Spleen (tissue), 11 donors: ENCODE data around the gene ELFN2. TPM values are rescaled to one million over a fixed set of nuclear protein-coding genes. Genes with fewer than 3 reads are reported as not detected.

ENCODE experiments used
- DNase-seq: peaks from one replicate; pipeline ENCODE4 v3.0.0-alpha.2; 2020
- H3K27ac ChIP-seq, 8 donors: fragments of 200-600 bp; sonication (generic) in 7 of 8; 1 replicate in 4 of 8; 2 replicates in 4 of 8; pipeline versions ENCODE4 v1.5.0 to v1.8.0; 2016 to 2021; ENCODE audit warnings: inconsistent platforms in 4 of 8, mild to moderate bottlenecking in 4 of 8, moderate library complexity in 1 of 8
- H3K27me3 ChIP-seq, 7 donors: fragments of 200-600 bp; sonication (generic) in 6 of 7; replicated peaks in 1 of 7; 1 replicate in 4 of 7; 2 replicates in 3 of 7; pipeline versions ENCODE4 v1.5.0 to v1.8.0; 2016 to 2021; ENCODE audit warnings: inconsistent platforms in 3 of 7, mild to moderate bottlenecking in 1 of 7
- H3K36me3 ChIP-seq, 6 donors: fragments of 200-600 bp; sonication (generic) in 5 of 6; 1 replicate in 4 of 6; 2 replicates in 2 of 6; pipeline versions ENCODE4 v1.5.0 to v1.8.0; 2016 to 2021; ENCODE audit warnings: inconsistent platforms in 2 of 6
- H3K4me1 ChIP-seq, 6 donors: fragments of 200-600 bp; sonication (generic) in 5 of 6; 1 replicate in 3 of 6; 2 replicates in 3 of 6; pipeline versions ENCODE4 v1.5.0 to v1.8.0; 2016 to 2021; ENCODE audit warnings: inconsistent platforms in 3 of 6
- H3K4me3 ChIP-seq, 8 donors: fragments of 200-600 bp; sonication (generic) in 7 of 8; 1 replicate in 4 of 8; 2 replicates in 4 of 8; pipeline versions ENCODE4 v1.5.0 to v1.8.0; 2016 to 2021; ENCODE audit warnings: inconsistent platforms in 4 of 8, mild to moderate bottlenecking in 4 of 8, moderate library complexity in 2 of 8
- H3K9me3 ChIP-seq, 8 donors: fragments of 200-600 bp; sonication (generic) in 7 of 8; 1 replicate in 4 of 8; 2 replicates in 4 of 8; pipeline versions ENCODE4 v1.5.0 to v1.8.0; 2016 to 2021; ENCODE audit warnings: inconsistent platforms in 4 of 8
- CTCF ChIP-seq, 11 experiments: fragments of 200-600 bp in 7 of 11; fragments of 450-650 bp in 4 of 11; sonication (generic) in 4 of 11; IDR thresholded peaks in 8 of 11; conservative IDR thresholded peaks in 3 of 11; 1 replicate in 7 of 11; 2 replicates in 4 of 11; pipeline versions ENCODE4 v1.4.0 to v1.8.0; 2016 to 2021; ENCODE audit warnings: antibody characterized with exemption in 11 of 11, inconsistent platforms in 4 of 11, mild to moderate bottlenecking in 1 of 11
- POLR2A ChIP-seq, 3 donors: fragments of 450-650 bp; IDR thresholded peaks; one replicate each; pipeline ENCODE4 v1.5.1; 2017; ENCODE audit warnings: antibody characterized with exemption in 3 of 3, mild to moderate bottlenecking in 1 of 3
- POLR2AphosphoS5 ChIP-seq, 3 donors: sonication (generic); formaldehyde crosslinking; IDR thresholded peaks; one replicate each; pipeline ENCODE4 v1.5.1; 2017; ENCODE audit warnings: antibody characterized with exemption in 3 of 3
- WGBS, 5 donors: extraction: QIAGEN DNeasy Blood & Tissue Kit in 3 of 5; methylation state at CpG; one replicate each; pipeline versions ENCODE4 v1.1.5 to v1.1.7; 2013 to 2018; 5-methylcytosine and 5-hydroxymethylcytosine counted together
- intact Hi-C: fragments of 100-400 bp; cut with DNase I; formaldehyde crosslinking; loops from one replicate; pipeline ENCODE4 v1.15.0; 2023; ENCODE audit warnings: low total_unique reads
- polyA plus RNA-seq, 3 donors: library from polyadenylated mRNA; stranded (reverse); fragments of 200-250 nt; gene quantifications; one replicate each; pipeline ENCODE4 v1.2.1, GENCODE V29; 2013
- total RNA-seq, 7 donors: library from RNA; depleted of rRNA in 3 of 7; stranded (reverse); fragments of >200 nt in 3 of 7; fragmentation: NEBNext Ultra II Directional in 4 of 7; extraction: Animal tissue kit (Norgen Biotek cat#: 25700) in 4 of 7; gene quantifications; one replicate each; pipeline versions ENCODE4 v1.1.0 to v1.2.1, GENCODE V29; 2016 to 2021
- donor health status: healthy with polysubstance abuse.
- donor health status: DM: no; HTN: no; CAD: no; lungs with moderate emphysema.
- donor health status: DM: no; HTN: no; CAD: no.
- donor health status: Bipolar disorder and iron deficiency.
- donor health status: healthy.
- donor health status: DM: no; HTN: no; CAD: no.
- donor health status: DM: yes; HTN: yes; CAD: no.

The ELFN2 gene
- total and polyA plus RNA-seq, 10 donors, result 0.02 to 0.19 (median 0.07) TPM; not detected in 1

GRCh38 chr22:37454857-37455686, 27.8 kb upstream of the ELFN2 start:
- H3K9me3 ChIP-seq, result no peaks in the 10 kb centered on the region
- no peaks in the 10 kb centered on the region for H3K4me1 ChIP-seq
- DNase-seq, result no peak
- WGBS, 5 donors, result 63 to 80% (median 72%) methylated on average over 21 of the region's 21 CpGs
- H3K36me3 ChIP-seq, result peaks cover 0 to 13% (median 1%) of the 10 kb centered on the region in 6 donors
- H3K27ac ChIP-seq, result no peak overlapping the region
- no peak overlapping the region for H3K4me3 ChIP-seq
- peaks cover 0 to 13% (median 0%) of the 10 kb centered on the region in 7 donors for H3K27me3 ChIP-seq
- intact Hi-C loops, result loop anchor here (5.0 kb wide), 1 partner anchor 188 kb away; no protein-coding TSS in a partner anchor
- TF ChIP-seq POLR2AphosphoS5 (IDR thresholded peaks at IDR 0.05) (no peak), POLR2A (IDR thresholded peaks at IDR 0.05) (no peak), CTCF (IDR thresholded peaks at IDR 0.05 in 8 of 11, conservative IDR thresholded peaks at IDR 0.05 in 3 of 11) (no peak)

- DNase-seq, result no peak
- TF ChIP-seq POLR2AphosphoS5 (IDR thresholded peaks at IDR 0.05) (no peak), CTCF (IDR thresholded peaks at IDR 0.05 in 8 of 11, conservative IDR thresholded peaks at IDR 0.05 in 3 of 11) (no peak), POLR2A (IDR thresholded peaks at IDR 0.05) (no peak)
- intact Hi-C loops, result no loop called here
- H3K9me3 ChIP-seq, result no peaks in the 10 kb centered on the region
- peaks cover 0 to 4% (median 0%) of the 10 kb centered on the region in 6 donors for H3K36me3 ChIP-seq
- no peaks in the 10 kb centered on the region for H3K4me1 ChIP-seq
- H3K27ac ChIP-seq, result no peak overlapping the region
- no peak overlapping the region for H3K4me3 ChIP-seq
- H3K27me3 ChIP-seq, result peaks cover 0 to 27% (median 0%) of the 10 kb centered on the region in 7 donors
- WGBS, 5 donors, result 80 to 98% (median 95%) methylated on average over 6 to 7 of the region's 7 CpGs
Measured at GRCh38 chr22:37453696-37454095, 26.4 kb upstream of the ELFN2 start.

DNA sequence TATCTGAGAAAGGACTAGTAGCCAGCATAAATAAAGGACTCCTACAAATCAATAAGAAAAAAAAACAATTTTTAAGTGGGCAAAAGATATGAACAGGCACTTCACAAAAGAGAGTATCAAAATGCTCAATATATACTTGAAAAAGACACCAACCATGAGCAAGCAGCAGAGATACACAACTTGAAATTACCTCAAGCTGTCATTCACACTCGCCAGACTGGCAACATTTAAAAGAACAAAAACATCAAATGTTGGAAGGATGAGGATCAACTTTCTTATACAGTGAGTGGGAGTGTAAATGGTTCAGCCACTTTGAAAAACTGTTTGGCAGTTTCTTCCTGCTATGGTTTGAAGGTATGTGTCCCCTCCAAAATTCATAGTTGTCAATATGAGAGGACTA, 23.9 kb upstream of the ELFN2 start:
- no peak for DNase-seq
- Histone ChIP-seq H3K27ac (no peak overlapping the region), H3K4me3 (no peak overlapping the region), H3K36me3 (no peaks in the 10 kb centered on the region), H3K9me3 (no peaks in the 10 kb centered on the region), H3K27me3 (peaks cover 0 to 34% (median 0%) of the 10 kb centered on the region in 7 donors), H3K4me1 (no peaks in the 10 kb centered on the region)
- intact Hi-C loops, result no loop called here
- WGBS, 5 donors, result 35 to 92% (median 56%) methylated on average over 1 of the region's 1 CpG
- TF ChIP-seq CTCF (IDR thresholded peaks at IDR 0.05 in 8 of 11, conservative IDR thresholded peaks at IDR 0.05 in 3 of 11), result no peak
- no peak for TF ChIP-seq POLR2AphosphoS5 (IDR thresholded peaks at IDR 0.05)
- TF ChIP-seq POLR2A (IDR thresholded peaks at IDR 0.05), result no peak

- intact Hi-C loops, result no loop called here
- TF ChIP-seq POLR2A (IDR thresholded peaks at IDR 0.05) (no peak), POLR2AphosphoS5 (IDR thresholded peaks at IDR 0.05) (no peak)
- Histone ChIP-seq H3K27me3 (peaks cover 0 to 34% (median 0%) of the 10 kb centered on the region in 7 donors), H3K36me3 (no peaks in the 10 kb centered on the region), H3K4me3 (no peak overlapping the region), H3K27ac (no peak overlapping the region), H3K9me3 (no peaks in the 10 kb centered on the region), H3K4me1 (no peaks in the 10 kb centered on the region)
- WGBS, 5 donors, result 22 to 45% (median 40%) methylated on average over 11 to 15 of the region's 15 CpGs
- DNase-seq, result no peak
Measured at GRCh38 chr22:37449331-37450001, 22.2 kb upstream of the ELFN2 start.
